Stomach (tissue), 4 donors: ENCODE results near the gene HDAC9.

Experiments
- CTCF ChIP-seq, 7 experiments: fragments of 450-650 bp in 4 of 7; fragments of 200-600 bp in 3 of 7; sonication (generic) in 3 of 7; IDR thresholded peaks; one replicate each; pipeline ENCODE4 v1.5.1; 2016 to 2019; ENCODE audit warnings: antibody characterized with exemption in 7 of 7, control low read depth in 2 of 7, mild to moderate bottlenecking in 1 of 7
- POLR2AphosphoS5 ChIP-seq, 3 donors: sonication (generic); formaldehyde crosslinking; IDR thresholded peaks; one replicate each; pipeline ENCODE4 v1.6.1; 2016; ENCODE audit warnings: antibody characterized with exemption in 3 of 3

- TF ChIP-seq CTCF (IDR thresholded peaks at IDR 0.05): no peak
- TF ChIP-seq POLR2AphosphoS5 (IDR thresholded peaks at IDR 0.05): no peak
Measured at GRCh38 chr7:18995811-18996426, 500.4 kb downstream of the HDAC9 start.
